VCaP (cell line): Measurements from ENCODE around the gene ALG10B.

Experiments used
- H3K27ac ChIP-seq: fragments of 450-650 bp; 2 replicates; pipeline ENCODE4 v1.5.1; 2017
- TF ChIP-seq, protein P1 (sequence below): fragments of 450-650 bp; conservative IDR thresholded peaks from 2 replicates; pipeline ENCODE4 v1.5.1; 2017; ENCODE audit warnings: mild to moderate bottlenecking, moderate library complexity

ALG10B gene

DNA sequence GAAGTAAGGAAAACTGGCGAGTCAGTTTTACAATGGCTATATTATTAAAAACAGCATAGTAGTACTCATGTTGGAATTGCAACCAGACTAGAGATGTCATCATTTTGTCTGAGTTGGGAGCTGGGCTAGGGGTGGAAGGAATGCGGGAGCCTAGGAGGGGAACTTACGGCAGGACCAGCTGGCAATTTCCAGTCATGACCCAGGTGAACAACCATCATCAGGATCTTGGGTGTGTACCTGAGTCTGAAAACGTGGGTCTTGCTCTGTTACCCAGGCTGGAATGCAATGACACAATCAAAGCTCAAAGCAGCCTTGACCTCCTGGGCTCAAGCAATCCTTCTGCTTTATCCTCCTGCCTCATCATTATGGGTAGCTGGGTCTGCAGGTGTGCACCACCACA, 50.9 kb downstream of the ALG10B start:
- TF ChIP-seq, protein P1, sequence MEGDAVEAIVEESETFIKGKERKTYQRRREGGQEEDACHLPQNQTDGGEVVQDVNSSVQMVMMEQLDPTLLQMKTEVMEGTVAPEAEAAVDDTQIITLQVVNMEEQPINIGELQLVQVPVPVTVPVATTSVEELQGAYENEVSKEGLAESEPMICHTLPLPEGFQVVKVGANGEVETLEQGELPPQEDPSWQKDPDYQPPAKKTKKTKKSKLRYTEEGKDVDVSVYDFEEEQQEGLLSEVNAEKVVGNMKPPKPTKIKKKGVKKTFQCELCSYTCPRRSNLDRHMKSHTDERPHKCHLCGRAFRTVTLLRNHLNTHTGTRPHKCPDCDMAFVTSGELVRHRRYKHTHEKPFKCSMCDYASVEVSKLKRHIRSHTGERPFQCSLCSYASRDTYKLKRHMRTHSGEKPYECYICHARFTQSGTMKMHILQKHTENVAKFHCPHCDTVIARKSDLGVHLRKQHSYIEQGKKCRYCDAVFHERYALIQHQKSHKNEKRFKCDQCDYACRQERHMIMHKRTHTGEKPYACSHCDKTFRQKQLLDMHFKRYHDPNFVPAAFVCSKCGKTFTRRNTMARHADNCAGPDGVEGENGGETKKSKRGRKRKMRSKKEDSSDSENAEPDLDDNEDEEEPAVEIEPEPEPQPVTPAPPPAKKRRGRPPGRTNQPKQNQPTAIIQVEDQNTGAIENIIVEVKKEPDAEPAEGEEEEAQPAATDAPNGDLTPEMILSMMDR = no peak
- H3K27ac ChIP-seq = no peak overlapping the region

DNA sequence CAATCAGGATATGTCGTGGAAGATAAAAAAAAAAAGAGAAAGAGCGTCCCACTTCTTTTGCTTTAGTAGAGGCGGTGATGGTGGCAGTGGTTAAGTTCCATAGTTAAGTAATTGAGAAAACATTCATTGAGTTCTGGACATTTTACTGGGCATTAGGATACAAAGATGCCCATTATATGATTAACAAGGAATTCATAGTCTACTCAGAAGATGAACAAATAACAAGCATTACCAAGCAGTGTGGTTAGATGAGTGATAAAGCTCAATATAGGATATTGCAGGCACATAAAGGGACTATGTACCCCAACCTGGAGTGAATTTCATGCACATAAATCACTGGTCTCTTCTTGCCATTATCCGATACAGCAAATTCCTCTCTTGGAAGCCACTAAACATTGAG, 53.7 kb downstream of the ALG10B start:
- TF ChIP-seq, protein P1 = no peak
- no peak overlapping the region for H3K27ac ChIP-seq

DNA sequence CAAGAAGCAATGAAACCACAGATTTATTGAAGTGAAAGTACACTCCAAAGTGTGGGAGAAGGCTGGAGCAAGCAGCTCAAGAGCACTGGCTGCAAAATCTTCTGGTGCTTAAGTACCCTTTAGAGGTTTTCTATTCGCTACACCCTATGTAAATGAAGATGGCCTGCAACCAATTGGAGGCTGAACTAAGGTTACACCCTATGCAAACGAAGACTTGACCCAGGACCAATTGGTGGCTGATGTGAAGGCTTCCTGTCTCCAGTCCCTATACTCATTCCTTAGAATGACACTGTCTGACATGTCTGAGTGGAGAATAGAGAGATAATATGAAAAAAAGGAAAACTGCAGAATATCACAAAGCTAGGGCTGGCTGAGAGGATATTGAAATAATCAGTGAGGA, 57.2 kb downstream of the ALG10B start:
- TF ChIP-seq, protein P1 = no peak
- H3K27ac ChIP-seq = no peak overlapping the region

DNA sequence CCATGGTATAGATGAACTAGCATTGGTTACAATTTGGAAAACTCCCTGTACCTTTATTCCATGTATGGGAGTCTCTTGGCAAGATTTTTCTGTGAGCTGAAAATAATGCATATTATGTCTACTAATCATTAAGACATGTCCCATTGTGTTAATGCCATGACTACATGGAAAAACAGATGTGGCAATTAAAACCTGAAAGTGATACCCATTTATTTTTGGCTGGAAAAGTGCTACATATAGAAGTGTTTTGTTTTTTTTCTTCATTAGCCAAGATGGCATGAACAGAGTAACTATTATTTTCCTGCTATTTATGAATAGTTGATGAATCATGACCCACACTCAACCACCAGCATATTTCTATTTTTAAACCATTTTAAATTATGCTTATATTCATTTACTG, 58.2 kb downstream of the ALG10B start:
- TF ChIP-seq, protein P1 = no peak

More for the DNA sequence above, 58.2 kb downstream of the ALG10B start:
- H3K27ac ChIP-seq = no peak overlapping the region
